Fibroblast of lung (primary cell): ENCODE results near the gene AATF.

Experiments
- EZH2 ChIP-seq: IDR thresholded peaks from 2 replicates; pipeline ENCODE4 v1.5.1; 2012; ENCODE audit warnings: low read length, control low read depth, mild to moderate bottlenecking; ENCODE audit errors: missing control alignments
- TF ChIP-seq, protein P1 (sequence below), 2 donors: IDR thresholded peaks in 1 of 2; conservative IDR thresholded peaks in 1 of 2; 1 replicate in 1 of 2; 2 replicates in 1 of 2; pipeline ENCODE4 v1.5.1; 2011 to 2012; ENCODE audit warnings: low read length in 2 of 2, control low read depth in 1 of 2, inconsistent platforms in 1 of 2, low read depth in 1 of 2, mild to moderate bottlenecking in 1 of 2

DNA sequence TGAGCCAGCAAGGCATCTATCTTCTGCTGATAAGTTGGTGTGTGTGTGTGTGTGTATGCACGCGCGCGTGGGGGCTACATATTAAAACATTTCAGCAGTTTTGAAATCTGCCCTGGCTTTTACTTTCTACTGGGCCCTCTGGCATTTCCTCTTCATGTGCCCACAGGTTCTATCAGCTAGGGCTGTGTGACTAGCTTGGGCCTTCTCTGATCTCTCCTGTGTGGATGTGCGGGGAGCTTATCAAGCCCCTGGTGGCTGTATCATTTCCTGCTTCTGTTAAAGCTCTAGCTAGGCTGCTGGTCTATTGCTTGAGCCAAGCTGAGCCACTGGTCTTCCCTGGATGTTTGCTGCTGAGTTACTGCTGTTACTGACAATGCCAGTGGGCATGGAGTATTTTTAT, 132.5 kb downstream of the AATF start:
- TF ChIP-seq, protein P1, sequence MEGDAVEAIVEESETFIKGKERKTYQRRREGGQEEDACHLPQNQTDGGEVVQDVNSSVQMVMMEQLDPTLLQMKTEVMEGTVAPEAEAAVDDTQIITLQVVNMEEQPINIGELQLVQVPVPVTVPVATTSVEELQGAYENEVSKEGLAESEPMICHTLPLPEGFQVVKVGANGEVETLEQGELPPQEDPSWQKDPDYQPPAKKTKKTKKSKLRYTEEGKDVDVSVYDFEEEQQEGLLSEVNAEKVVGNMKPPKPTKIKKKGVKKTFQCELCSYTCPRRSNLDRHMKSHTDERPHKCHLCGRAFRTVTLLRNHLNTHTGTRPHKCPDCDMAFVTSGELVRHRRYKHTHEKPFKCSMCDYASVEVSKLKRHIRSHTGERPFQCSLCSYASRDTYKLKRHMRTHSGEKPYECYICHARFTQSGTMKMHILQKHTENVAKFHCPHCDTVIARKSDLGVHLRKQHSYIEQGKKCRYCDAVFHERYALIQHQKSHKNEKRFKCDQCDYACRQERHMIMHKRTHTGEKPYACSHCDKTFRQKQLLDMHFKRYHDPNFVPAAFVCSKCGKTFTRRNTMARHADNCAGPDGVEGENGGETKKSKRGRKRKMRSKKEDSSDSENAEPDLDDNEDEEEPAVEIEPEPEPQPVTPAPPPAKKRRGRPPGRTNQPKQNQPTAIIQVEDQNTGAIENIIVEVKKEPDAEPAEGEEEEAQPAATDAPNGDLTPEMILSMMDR (conservative IDR thresholded peaks at IDR 0.05 in 1 of 2, IDR thresholded peaks at IDR 0.05 in 1 of 2; ENCODE audit: low read depth in 1 of 2, low read length in 2 of 2) = no peak
- TF ChIP-seq EZH2 = no peak
